C4-2B (cell line): ENCODE results near the gene NPTX1.

Experiments
- H3K27ac ChIP-seq: fragments of 450-650 bp; 2 replicates; pipeline ENCODE4 v1.5.1; 2017
- ZFX ChIP-seq: fragments of 450-650 bp; IDR thresholded peaks from 2 replicates; pipeline ENCODE4 v1.6.1; 2017
- TF ChIP-seq, protein P1 (sequence below): fragments of 450-650 bp; conservative IDR thresholded peaks from 2 replicates; pipeline ENCODE4 v1.5.1; 2017; ENCODE audit warnings: mild to moderate bottlenecking

NPTX1 gene

DNA sequence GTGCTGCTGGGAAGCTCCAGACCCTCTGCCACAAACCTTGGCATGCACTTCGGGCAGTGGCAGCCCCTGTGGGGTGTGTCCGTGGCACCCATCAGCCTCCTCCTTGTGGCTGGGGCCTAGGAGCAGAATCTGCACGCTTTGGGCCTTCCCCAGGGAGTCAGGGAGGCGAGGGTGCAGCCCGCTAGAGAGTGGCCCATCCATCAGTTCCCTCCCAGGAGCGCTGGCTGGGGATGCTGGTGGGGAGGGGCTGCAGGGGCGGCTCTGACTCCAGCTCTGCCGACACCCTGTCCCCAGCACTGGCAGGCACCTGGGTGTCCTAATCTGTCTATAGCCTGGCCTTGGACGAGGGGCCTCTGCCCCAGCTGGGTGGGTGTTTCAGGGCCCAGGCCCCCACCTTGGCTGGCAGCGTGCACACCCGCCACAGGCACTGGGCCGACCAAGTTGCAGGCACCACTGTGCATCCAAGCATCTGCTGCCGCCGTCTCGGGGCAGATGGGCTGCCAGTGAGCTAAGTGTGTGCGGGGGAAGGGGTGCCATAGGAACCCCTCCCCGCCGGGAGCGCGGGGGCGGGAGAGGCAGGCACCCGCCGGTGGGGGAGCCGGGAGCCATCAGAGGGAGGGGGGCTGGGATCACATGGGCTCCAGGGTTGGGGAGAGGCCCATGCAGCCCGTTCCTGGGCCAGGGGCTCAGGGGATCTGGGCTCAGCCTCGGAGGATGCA is 31.2 kb downstream of the NPTX1 start:
- TF ChIP-seq, protein P1, sequence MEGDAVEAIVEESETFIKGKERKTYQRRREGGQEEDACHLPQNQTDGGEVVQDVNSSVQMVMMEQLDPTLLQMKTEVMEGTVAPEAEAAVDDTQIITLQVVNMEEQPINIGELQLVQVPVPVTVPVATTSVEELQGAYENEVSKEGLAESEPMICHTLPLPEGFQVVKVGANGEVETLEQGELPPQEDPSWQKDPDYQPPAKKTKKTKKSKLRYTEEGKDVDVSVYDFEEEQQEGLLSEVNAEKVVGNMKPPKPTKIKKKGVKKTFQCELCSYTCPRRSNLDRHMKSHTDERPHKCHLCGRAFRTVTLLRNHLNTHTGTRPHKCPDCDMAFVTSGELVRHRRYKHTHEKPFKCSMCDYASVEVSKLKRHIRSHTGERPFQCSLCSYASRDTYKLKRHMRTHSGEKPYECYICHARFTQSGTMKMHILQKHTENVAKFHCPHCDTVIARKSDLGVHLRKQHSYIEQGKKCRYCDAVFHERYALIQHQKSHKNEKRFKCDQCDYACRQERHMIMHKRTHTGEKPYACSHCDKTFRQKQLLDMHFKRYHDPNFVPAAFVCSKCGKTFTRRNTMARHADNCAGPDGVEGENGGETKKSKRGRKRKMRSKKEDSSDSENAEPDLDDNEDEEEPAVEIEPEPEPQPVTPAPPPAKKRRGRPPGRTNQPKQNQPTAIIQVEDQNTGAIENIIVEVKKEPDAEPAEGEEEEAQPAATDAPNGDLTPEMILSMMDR, result no peak
- TF ChIP-seq ZFX, result no peak
- no peak overlapping the region for H3K27ac ChIP-seq

DNA sequence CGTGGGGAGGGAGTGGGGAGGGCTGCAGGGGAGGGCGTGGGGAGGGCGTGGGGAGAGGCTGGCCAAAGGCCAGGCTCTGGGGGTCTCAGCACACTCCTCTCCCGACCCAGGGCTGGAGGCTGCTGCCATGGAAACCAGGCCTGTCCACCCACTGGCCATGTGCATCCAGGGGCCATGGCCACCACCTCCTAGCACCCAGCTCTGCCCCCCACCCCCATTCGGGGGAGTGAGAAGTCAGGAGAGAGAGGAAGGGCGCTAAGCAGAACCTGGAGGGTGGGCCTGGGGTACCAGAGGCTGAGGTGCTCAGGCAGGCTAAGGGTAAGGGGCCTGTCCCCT is 31.8 kb downstream of the NPTX1 start:
- TF ChIP-seq, protein P1, result no peak

DNA sequence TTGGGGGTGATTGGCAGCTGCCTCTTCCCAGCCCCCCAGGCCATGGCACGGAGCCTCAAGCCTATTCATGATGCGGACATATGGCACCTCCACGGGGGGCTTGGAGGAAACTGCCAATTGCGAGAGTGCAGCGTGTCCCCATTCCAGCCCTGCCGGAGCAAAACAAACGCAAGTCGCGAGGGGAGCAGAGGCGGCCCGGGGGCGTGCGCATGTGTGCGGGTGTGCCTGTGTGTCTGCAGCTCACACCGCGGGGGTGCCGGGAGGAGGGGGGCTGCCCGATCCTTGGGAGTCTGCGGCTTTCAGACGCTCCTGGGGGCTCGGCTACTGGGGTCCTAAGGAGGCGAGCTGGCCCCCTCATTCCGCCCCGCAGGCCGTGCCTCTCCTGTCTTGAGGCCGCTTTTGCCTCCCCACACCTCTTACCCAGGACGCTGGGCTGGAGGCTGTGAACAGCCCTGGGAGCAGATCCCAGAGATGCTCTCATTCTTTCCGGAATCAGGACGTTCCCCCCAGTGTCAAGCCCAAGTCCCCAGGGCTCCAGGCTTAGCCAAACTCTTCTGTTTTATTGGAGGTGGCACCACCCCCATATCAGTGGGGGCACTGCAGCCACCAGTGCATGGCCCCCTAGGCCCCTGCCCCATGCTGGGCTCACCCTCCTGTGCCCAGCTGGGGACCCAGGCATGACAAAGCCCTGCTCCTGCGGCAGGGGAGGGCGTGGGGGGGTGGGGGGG is 32.3 kb downstream of the NPTX1 start:
- TF ChIP-seq, protein P1, result no peak
- TF ChIP-seq ZFX, result no peak
- no peak overlapping the region for H3K27ac ChIP-seq

More for the DNA sequence above, 31.8 kb downstream of the NPTX1 start:
- no peak overlapping the region for H3K27ac ChIP-seq

DNA sequence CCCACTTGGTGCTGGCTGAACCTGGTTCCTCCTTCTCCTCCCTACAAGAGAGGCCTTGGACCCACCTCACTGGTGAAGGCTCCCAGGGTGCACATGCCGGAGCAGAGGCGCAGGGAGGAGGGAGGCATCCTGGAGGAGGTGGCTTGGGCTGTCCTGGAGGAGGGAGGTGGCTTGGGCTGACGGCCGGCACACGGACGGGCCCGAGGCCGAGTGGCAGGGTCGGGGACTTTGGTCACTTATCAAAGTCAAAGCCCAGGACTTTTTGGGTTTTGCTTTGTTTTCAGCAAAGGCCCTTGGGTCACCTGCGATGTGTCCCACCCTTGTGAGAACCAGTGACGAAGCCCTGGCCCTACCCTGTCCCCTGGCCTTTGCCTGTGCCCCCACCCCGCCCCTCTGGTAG is 32.9 kb downstream of the NPTX1 start:
- no peak overlapping the region for H3K27ac ChIP-seq
- TF ChIP-seq, protein P1, result no peak
- TF ChIP-seq ZFX, result no peak

DNA sequence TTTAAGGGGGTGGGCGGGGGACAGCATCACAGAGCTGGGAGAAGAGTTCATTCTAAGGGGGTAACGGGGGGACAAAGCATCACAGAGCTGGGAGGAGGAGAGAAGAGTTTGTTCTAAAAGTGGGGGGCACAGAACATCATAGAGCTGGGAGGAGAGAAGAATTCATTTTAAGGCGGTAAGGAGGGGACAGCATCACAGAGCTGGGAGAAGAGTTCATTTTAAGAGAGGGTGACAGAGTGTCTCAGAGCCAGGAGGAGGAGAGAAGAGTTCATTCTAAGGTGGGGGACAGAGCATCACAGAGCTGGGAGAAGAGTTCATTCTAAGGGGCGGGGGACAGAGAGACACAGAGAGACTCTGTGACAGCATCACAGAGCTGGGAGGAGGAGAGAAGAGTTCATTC is 33.6 kb downstream of the NPTX1 start:
- no peak overlapping the region for H3K27ac ChIP-seq
- TF ChIP-seq, protein P1, result no peak
- no peak for TF ChIP-seq ZFX

DNA sequence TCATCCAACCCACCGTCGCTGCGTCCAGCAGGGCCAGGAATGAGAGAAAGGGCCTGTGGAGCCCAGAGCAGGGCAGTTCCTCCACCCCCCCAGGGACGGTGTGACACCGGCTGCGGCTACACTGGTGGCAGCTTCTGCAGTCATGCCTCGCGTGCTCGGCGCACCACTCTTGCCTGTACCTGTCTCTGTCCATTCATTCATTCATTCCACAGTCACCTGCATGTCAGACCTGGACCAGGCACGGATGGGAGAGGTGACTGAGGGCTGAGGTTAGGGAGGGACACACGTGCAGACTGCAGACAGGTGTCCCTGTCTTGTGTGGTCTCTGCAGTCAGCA is 34.1 kb downstream of the NPTX1 start:
- no peak for TF ChIP-seq ZFX
- TF ChIP-seq, protein P1, result no peak
- no peak overlapping the region for H3K27ac ChIP-seq

DNA sequence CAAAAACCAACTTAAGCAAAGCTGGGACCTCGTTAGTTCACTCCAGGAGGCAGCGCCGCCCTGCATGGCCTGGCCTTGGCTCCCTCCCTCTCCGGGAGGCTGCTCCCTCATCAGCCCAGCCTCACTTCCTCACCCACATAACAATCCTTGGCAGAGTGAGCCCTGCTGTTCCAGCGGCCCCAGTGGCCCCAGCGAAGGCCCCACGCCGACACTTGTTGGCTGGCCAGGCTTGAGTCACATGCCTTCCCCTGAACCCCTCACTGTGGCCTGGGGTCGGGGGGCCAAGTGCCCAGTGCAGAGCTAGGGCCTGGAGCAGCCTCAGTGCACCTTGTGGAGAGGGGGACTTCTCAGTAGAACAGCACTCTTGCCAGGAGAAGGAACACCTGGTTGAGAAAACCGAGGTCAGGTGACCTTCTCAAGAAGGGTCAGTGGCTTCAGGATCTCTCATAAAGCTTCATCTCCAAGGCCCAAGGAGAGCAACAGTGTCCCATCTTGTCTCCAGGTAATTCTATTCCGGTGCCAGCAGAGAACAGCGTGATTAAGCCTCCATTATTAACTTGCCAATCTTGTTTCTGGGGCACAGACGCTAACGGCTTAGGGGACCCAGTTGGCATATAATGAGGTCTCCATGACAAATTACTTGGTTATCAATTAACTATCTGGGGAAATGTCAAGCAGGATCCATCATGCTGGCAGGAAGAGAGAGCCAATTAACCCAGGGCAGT is 34.6 kb downstream of the NPTX1 start:
- TF ChIP-seq ZFX, result no peak
- TF ChIP-seq, protein P1, result no peak

More for the DNA sequence above, 34.6 kb downstream of the NPTX1 start:
- H3K27ac ChIP-seq, result no peak overlapping the region
